H9 (cell line): ENCODE measurements around the gene RAB3IP. TPM values are rescaled to one million over a fixed set of nuclear protein-coding genes. Genes with fewer than 3 reads are reported as not detected.

Source experiments
- DNase-seq: peaks from one replicate; pipeline ENCODE4 v3.0.0-alpha.2; 2017
- H2AFZ ChIP-seq: one replicate; pipeline ENCODE4 v1.6.1; 2013; ENCODE audit warnings: mild to moderate bottlenecking, low read length, control low read depth, moderate library complexity
- H2AK5ac ChIP-seq: 2 replicates; pipeline ENCODE4 v1.6.1; 2013; ENCODE audit warnings: low read length, control low read depth, mixed read lengths; ENCODE audit not compliant: insufficient read length
- H2BK120ac ChIP-seq: one replicate; pipeline ENCODE4 v1.6.1; 2013; ENCODE audit warnings: low read depth, mild to moderate bottlenecking, low read length, control low read depth, inconsistent platforms; ENCODE audit not compliant: poor library complexity, severe bottlenecking
- H2BK12ac ChIP-seq: 2 replicates; pipeline ENCODE4 v1.6.1; 2013; ENCODE audit warnings: low read length, control low read depth, mixed read lengths, low read depth; ENCODE audit not compliant: insufficient read length
- H2BK15ac ChIP-seq: 2 replicates; pipeline ENCODE4 v1.6.1; 2013; ENCODE audit warnings: low read depth, low read length, control low read depth
- H2BK20ac ChIP-seq: one replicate; pipeline ENCODE4 v1.6.1; 2013; ENCODE audit warnings: low read depth, mild to moderate bottlenecking, low read length, control low read depth, inconsistent platforms; ENCODE audit not compliant: poor library complexity, severe bottlenecking
- H2BK5ac ChIP-seq: 2 replicates; pipeline ENCODE4 v1.6.1; 2013; ENCODE audit warnings: low read length, control low read depth, mixed read lengths; ENCODE audit not compliant: insufficient read length
- H3K14ac ChIP-seq: 2 replicates; pipeline ENCODE4 v1.6.1; 2013; ENCODE audit warnings: low read length, control low read depth; ENCODE audit not compliant: insufficient read depth
- H3K18ac ChIP-seq: 2 replicates; pipeline ENCODE4 v1.6.1; 2013; ENCODE audit warnings: low read depth, mild to moderate bottlenecking, mixed read lengths, low read length, control low read depth; ENCODE audit not compliant: insufficient read length
- H3K23ac ChIP-seq: 2 replicates; pipeline ENCODE4 v1.6.1; 2013; ENCODE audit warnings: low read length, control low read depth, mixed read lengths, low read depth; ENCODE audit not compliant: insufficient read length
- H3K23me2 ChIP-seq: 2 replicates; pipeline ENCODE4 v1.6.1; 2013; ENCODE audit warnings: low read depth, mild to moderate bottlenecking, mixed read lengths, low read length, control low read depth; ENCODE audit not compliant: insufficient read length, poor library complexity, severe bottlenecking
- H3K27ac ChIP-seq: 2 replicates; pipeline ENCODE4 v1.5.1; 2013; ENCODE audit warnings: low read length, control low read depth, mixed read lengths, low read depth; ENCODE audit not compliant: insufficient read length
- H3K27me3 ChIP-seq: 2 replicates; pipeline ENCODE4 v1.6.1; 2013; ENCODE audit warnings: low read length, control low read depth, inconsistent platforms; ENCODE audit not compliant: insufficient read depth
- H3K4ac ChIP-seq: 2 replicates; pipeline ENCODE4 v1.6.1; 2013; ENCODE audit warnings: low read depth, mild to moderate bottlenecking, control low read depth, inconsistent platforms, low read length, moderate library complexity
- H3K4me1 ChIP-seq: 2 replicates; pipeline ENCODE4 v1.6.1; 2013; ENCODE audit warnings: low read length, control low read depth, inconsistent platforms; ENCODE audit not compliant: insufficient read depth
- H3K4me2 ChIP-seq: 2 replicates; pipeline ENCODE4 v1.6.1; 2013; ENCODE audit warnings: low read length, control low read depth, mixed read lengths; ENCODE audit not compliant: insufficient read length, insufficient read depth
- H3K56ac ChIP-seq: 2 replicates; pipeline ENCODE4 v1.6.1; 2013; ENCODE audit warnings: low read depth, mild to moderate bottlenecking, mixed read lengths, low read length, control low read depth; ENCODE audit not compliant: insufficient read length
- H3K79me1 ChIP-seq: 2 replicates; pipeline ENCODE4 v1.6.1; 2013; ENCODE audit warnings: low read depth, mild to moderate bottlenecking, moderate library complexity, low read length, control low read depth, inconsistent platforms; ENCODE audit not compliant: insufficient read depth, poor library complexity, severe bottlenecking
- H3K79me2 ChIP-seq: 2 replicates; pipeline ENCODE4 v1.6.1; 2013; ENCODE audit warnings: low read length, control low read depth, inconsistent platforms; ENCODE audit not compliant: insufficient read depth
- H3K9ac ChIP-seq: 2 replicates; pipeline ENCODE4 v1.6.1; 2013; ENCODE audit warnings: low read length, control low read depth, mixed read lengths; ENCODE audit not compliant: insufficient read length; ENCODE audit errors: extremely low read depth
- H3K9me3 ChIP-seq: one replicate; pipeline ENCODE4 v1.6.1; 2013; ENCODE audit warnings: low read depth, low read length, inconsistent platforms; ENCODE audit not compliant: control insufficient read depth
- H3T11ph ChIP-seq: one replicate; pipeline ENCODE4 v1.6.1; 2013; ENCODE audit warnings: mild to moderate bottlenecking, low read length, control low read depth, inconsistent platforms
- H4K20me1 ChIP-seq: one replicate; pipeline ENCODE4 v1.6.1; 2013; ENCODE audit not compliant: control insufficient read depth, insufficient read length, insufficient read depth
- H4K5ac ChIP-seq: 2 replicates; pipeline ENCODE4 v1.6.1; 2013; ENCODE audit warnings: low read depth, mild to moderate bottlenecking, mixed read lengths, low read length, control low read depth; ENCODE audit not compliant: insufficient read length
- H4K8ac ChIP-seq: replicated peaks from 2 replicates; pipeline ENCODE4 v1.6.1; 2013; ENCODE audit warnings: low read length, control low read depth, mixed read lengths, low read depth; ENCODE audit not compliant: insufficient read length
- H4K91ac ChIP-seq: 2 replicates; pipeline ENCODE4 v1.6.1; 2013; ENCODE audit warnings: low read depth, mild to moderate bottlenecking, moderate library complexity, mixed read lengths, low read length, control low read depth; ENCODE audit not compliant: insufficient read length
- H3K27ac Mint-ChIP-seq, 3 experiments: 2 replicates in 2 of 3; 3 replicates in 1 of 3; pipeline ENCODE4 v1.8.0; 2020 to 2021; ENCODE audit warnings: mixed read lengths in 3 of 3, mild to moderate bottlenecking in 1 of 3, moderate library complexity in 1 of 3
- H3K27me3 Mint-ChIP-seq: 2 replicates; pipeline ENCODE4 v1.8.0; 2021; ENCODE audit warnings: low read depth, mild to moderate bottlenecking, moderate library complexity, mixed read lengths
- H3K36me3 Mint-ChIP-seq, 3 experiments: 2 replicates in 2 of 3; 3 replicates in 1 of 3; pipeline ENCODE4 v1.8.0; 2020 to 2021; ENCODE audit warnings: low read depth in 3 of 3, mixed read lengths in 3 of 3; ENCODE audit not compliant: insufficient read depth in 1 of 3
- H3K4me1 Mint-ChIP-seq, 2 experiments: 2 replicates each; pipeline ENCODE4 v1.8.0; 2020; ENCODE audit warnings: mixed read lengths in 2 of 2
- H3K4me3 Mint-ChIP-seq, 2 experiments: 2 replicates in 1 of 2; 3 replicates in 1 of 2; pipeline ENCODE4 v1.8.0; 2020 to 2021; ENCODE audit warnings: mild to moderate bottlenecking in 2 of 2, mixed read lengths in 2 of 2, moderate library complexity in 1 of 2
- H3K9me3 Mint-ChIP-seq, 2 experiments: 2 replicates in 1 of 2; 3 replicates in 1 of 2; pipeline ENCODE4 v1.8.0; 2020; ENCODE audit warnings: mild to moderate bottlenecking in 2 of 2, mixed read lengths in 2 of 2, moderate library complexity in 1 of 2
- CTCF ChIP-seq: fragments of 200-600 bp; sonication (generic); conservative IDR thresholded peaks from 3 replicates; pipeline ENCODE4 v1.8.0; 2021; ENCODE audit warnings: antibody characterized with exemption, mild to moderate bottlenecking
- WGBS: extraction: QIAGEN DNeasy Blood & Tissue Kit; methylation state at CpG from one replicate; pipeline ENCODE4 v1.1.7; 2013; ENCODE audit warnings: missing lambda C conversion rate, low lambda C conversion rate, mixed read lengths; ENCODE audit not compliant: insufficient read length; ENCODE audit errors: extremely low coverage; 5-methylcytosine and 5-hydroxymethylcytosine counted together
- total RNA-seq: library from RNA; stranded (reverse); gene quantifications from 2 replicates; pipeline ENCODE4 v1.2.1, GENCODE V29; 2021

Gene RAB3IP
- total RNA-seq, 1 experiment from 2014 or later, result 45.5 TPM

- no peak overlapping the region for H2BK12ac ChIP-seq
- no peak overlapping the region for H3K23ac ChIP-seq
- no CpG with 5 or more reads among the region's 6 CpGs for WGBS
- no peak overlapping the region for H2BK5ac ChIP-seq
- no peak for DNase-seq
- no peak overlapping the region for H3K4me3 Mint-ChIP-seq
- H2BK20ac ChIP-seq, result no peak overlapping the region
- H3K9ac ChIP-seq, result no peak overlapping the region
- no peak overlapping the region for H3K4ac ChIP-seq
- H3K9me3 ChIP-seq, result no peaks in the 10 kb centered on the region
- H2BK15ac ChIP-seq, result no peak overlapping the region
- no peaks in the 10 kb centered on the region for H4K20me1 ChIP-seq
- TF ChIP-seq CTCF, result no peak
- H3K4me1 Mint-ChIP-seq, result peaks cover 13% of the 10 kb centered on the region in 2 experiments
- no peak overlapping the region; a peak in 2 of 7 replicates for H3K27ac Mint-ChIP-seq
- H3K36me3 Mint-ChIP-seq, result peaks cover 0 to 25% (median 20%) of the 10 kb centered on the region in 3 experiments
- no peak overlapping the region for H4K91ac ChIP-seq
- H2AFZ ChIP-seq, result no peak overlapping the region
- H3K4me2 ChIP-seq, result no peak overlapping the region
- H3K18ac ChIP-seq, result no peak overlapping the region
- H4K5ac ChIP-seq, result no peak overlapping the region
- H3K14ac ChIP-seq, result no peak overlapping the region
- H4K8ac ChIP-seq, result no peak overlapping the region
- no peaks in the 10 kb centered on the region for H3K79me2 ChIP-seq
- no peak overlapping the region for H2AK5ac ChIP-seq
- H3K79me1 ChIP-seq, result peaks cover 5% of the 10 kb centered on the region
- H3K27me3 Mint-ChIP-seq, result no peaks in the 10 kb centered on the region
- no peak overlapping the region for H3K27ac ChIP-seq
- no peak overlapping the region for H3T11ph ChIP-seq
- H3K27me3 ChIP-seq, result no peaks in the 10 kb centered on the region
- H3K23me2 ChIP-seq, result no peaks in the 10 kb centered on the region
- no peak overlapping the region for H3K56ac ChIP-seq
- H2BK120ac ChIP-seq, result no peak overlapping the region
- H3K9me3 Mint-ChIP-seq, result peaks cover 0 to 3% of the 10 kb centered on the region in 2 experiments; a peak in 3 of 5 replicates
- H3K4me1 ChIP-seq, result no peaks in the 10 kb centered on the region
These were observed 44.7 kb downstream of the RAB3IP start for GRCh38 chr12:69783365-69783764.
